Kidney epithelial cell (primary cell): ENCODE data around the gene NR2F1. TPM values are rescaled to one million over a fixed set of nuclear protein-coding genes. Genes with fewer than 3 reads are reported as not detected.
A peak's percentile ranks its signal among the peaks of the same experiment; 100 is the strongest.

ENCODE experiments used
- DNase-seq: peaks from one replicate; pipeline ENCODE4 v3.0.0-alpha.2; 2010; ENCODE audit warnings: low read depth
- H3K27me3 ChIP-seq: 2 replicates; pipeline ENCODE4 v1.6.0; 2011; ENCODE audit warnings: low read length; ENCODE audit not compliant: control insufficient read depth, insufficient read depth
- H3K36me3 ChIP-seq: 2 replicates; pipeline ENCODE4 v1.5.1; 2011; ENCODE audit warnings: low read length; ENCODE audit not compliant: control insufficient read depth, insufficient read depth
- H3K4me3 ChIP-seq: 2 replicates; pipeline ENCODE4 v1.5.1; 2011; ENCODE audit warnings: low read depth, mild to moderate bottlenecking, control low read depth, low read length
- CTCF ChIP-seq: IDR thresholded peaks from 2 replicates; pipeline ENCODE4 v1.5.1; 2011; ENCODE audit warnings: mild to moderate bottlenecking, moderate library complexity, low read length, control low read depth, inconsistent platforms; ENCODE audit not compliant: insufficient read depth, poor library complexity, severe bottlenecking
- total RNA-seq: library from RNA; depleted of rRNA; stranded (reverse); fragments of >200 nt; gene quantifications from 2 replicates; pipeline ENCODE4 v1.2.3, GENCODE V29; 2015

The NR2F1 gene
- total RNA-seq, 1 donor from 2014 or later: 13.2 TPM

DNA sequence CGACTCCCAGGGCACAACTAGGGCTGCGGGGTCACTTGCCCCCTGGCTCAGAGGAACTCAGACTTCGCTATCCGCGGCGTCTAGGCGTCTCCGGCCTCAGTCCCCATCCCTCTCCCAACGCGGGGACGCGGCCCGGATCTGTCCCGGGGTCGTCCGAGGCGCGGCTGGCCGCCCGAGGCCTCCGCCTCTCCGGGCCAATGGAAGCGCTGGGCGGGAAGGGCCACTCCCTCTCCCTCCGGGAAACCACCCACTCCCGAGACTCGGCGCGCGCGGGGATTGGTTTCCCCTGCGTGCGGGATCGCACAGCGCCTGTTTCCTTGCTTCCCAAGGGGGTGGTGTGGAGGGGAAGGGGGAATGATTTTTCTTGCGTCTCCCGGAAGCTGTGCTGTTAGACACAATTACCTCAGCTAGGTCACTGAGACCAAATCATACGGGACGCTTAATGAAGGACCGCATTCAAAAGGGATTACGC lies 38.3 kb downstream of the NR2F1 start:
- no peak for DNase-seq
- peak overlapping the region; percentile 53 for H3K4me3 ChIP-seq
- no peaks in the 10 kb centered on the region for H3K36me3 ChIP-seq
- no peak for TF ChIP-seq CTCF
- no peaks in the 10 kb centered on the region for H3K27me3 ChIP-seq

DNA sequence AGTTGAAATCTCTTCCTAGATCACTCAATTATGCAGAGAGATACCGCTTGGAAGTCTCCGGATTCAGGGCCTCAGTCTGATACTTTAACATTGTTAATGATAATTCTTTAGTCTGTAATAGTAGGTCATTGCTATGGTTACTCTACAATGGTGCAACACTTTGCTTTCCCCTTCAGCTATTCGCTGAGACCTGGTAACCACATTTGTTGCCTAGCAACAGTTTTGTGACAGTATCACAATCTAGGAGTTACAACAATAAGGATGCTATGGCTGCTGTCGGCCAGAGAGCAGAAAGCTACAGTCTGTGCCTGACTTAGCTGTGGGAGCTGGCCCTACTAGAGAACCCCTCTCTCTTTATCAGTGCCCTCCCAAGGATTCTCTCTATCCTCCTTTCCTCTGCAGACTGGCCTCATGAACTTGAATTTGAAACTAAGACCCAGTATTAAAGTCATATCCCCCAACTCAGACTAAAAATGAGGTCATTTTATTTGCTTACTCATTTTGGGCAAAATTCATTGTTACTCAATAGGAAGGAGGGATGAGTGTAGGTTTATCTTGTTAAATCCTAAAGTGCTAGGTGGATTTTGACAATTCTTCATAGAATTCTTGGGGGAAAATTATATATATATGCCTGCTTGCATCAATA lies 39.3 kb downstream of the NR2F1 start:
- Histone ChIP-seq H3K27me3 (no peaks in the 10 kb centered on the region), H3K36me3 (no peaks in the 10 kb centered on the region), H3K4me3 (no peak overlapping the region)
- no peak for TF ChIP-seq CTCF
- no peak for DNase-seq

GRCh38 chr5:93623153-93623552 lies 40.1 kb downstream of the NR2F1 start:
- DNase-seq: no peak
- TF ChIP-seq CTCF: no peak
- Histone ChIP-seq H3K36me3 (no peaks in the 10 kb centered on the region), H3K27me3 (no peaks in the 10 kb centered on the region), H3K4me3 (no peak overlapping the region)

DNA sequence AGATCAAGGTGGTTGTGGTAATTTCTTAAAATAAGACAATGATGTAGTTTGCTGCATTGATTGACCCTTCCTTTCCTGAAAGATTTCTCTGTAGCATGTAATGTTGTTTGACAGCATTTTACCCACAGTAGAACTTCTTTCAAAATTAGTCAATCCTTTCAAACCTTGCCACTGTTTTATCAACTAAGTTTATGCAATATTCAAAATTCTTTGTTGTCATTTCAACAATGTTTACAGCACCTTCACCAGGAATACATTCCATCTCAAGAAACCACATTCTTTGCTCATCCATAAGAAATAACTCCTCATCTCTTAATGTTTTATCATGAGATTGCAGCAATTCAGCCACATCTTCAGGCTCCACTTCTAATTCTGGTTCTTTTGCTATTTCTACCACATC lies 43.8 kb downstream of the NR2F1 start:
- no peaks in the 10 kb centered on the region for H3K36me3 ChIP-seq
- H3K27me3 ChIP-seq: no peaks in the 10 kb centered on the region
- DNase-seq: no peak
- H3K4me3 ChIP-seq: no peak overlapping the region
- TF ChIP-seq CTCF: no peak

DNA sequence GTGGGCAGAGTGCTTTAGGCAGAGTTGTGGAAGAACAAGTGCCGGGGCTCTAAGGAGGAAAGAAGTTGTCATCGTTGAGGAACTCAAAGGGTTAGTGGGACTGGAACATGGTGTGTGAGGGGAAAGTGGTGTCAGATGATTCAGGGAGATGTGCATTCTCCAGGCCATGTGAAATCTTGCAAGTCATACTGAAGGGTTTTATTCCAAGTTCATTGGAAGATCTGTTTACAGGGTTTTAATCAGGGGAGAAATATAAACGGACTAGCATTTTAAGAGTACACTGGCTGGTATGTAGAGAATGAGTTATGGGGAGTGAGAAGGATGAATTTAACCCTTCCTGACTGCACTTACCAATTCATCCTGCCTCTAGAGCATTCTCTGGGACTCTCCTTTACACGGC lies 49.3 kb downstream of the NR2F1 start:
- no peaks in the 10 kb centered on the region for H3K36me3 ChIP-seq
- H3K4me3 ChIP-seq: no peak overlapping the region
- no peaks in the 10 kb centered on the region for H3K27me3 ChIP-seq
- no peak for DNase-seq
- no peak for TF ChIP-seq CTCF

DNA sequence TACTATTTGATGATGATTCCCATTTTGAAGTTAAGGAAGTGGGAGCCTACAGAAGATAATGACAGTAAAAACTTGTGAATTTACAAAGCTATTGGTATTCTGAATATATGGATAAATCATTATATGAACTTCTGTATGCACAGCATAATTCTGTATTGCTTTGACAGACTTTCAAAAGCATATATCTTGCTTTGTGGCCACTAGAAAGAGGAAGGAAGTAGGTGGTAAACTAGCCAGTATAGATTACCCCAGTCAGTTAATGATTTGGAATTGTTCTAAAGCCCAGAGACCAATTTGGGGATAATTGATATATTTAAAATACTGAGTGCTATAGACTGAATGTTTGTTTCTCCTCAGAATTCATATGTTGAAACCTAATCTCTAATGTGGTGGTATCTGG lies 53.0 kb downstream of the NR2F1 start:
- Histone ChIP-seq H3K36me3 (no peaks in the 10 kb centered on the region), H3K4me3 (no peak overlapping the region), H3K27me3 (no peaks in the 10 kb centered on the region)
- DNase-seq: no peak
- TF ChIP-seq CTCF: no peak
